Heart right ventricle (tissue), 16 donors: Measurements from ENCODE around the gene HNRNPH3. TPM values are rescaled to one million over a fixed set of nuclear protein-coding genes. Genes with fewer than 3 reads are reported as not detected.
"Not testable (repeated sequence)": the region's sequence is repeated elsewhere in the genome, so short reads cannot be mapped to it uniquely, and the experiment has no call there.

Experiments used
- ATAC-seq, 8 donors: fragments of 200-7000 bp; cut with Tn5 transposase; one replicate each; pipeline ENCODE4 v1.9.1; 2020; ENCODE audit warnings: mild to moderate bottlenecking in 8 of 8, moderate library complexity in 8 of 8, moderate number of reproducible peaks in 1 of 8
- DNase-seq, 2 donors: peaks; one replicate each; pipeline ENCODE4 v3.0.0-alpha.2; 2020
- H3K27ac ChIP-seq, 10 donors: fragments of 200-600 bp; sonication (generic) in 2 of 10; one replicate each; pipeline versions ENCODE4 v1.5.0 to v1.8.0; 2020 to 2022; ENCODE audit warnings: mild to moderate bottlenecking in 3 of 10
- H3K27me3 ChIP-seq, 7 donors: fragments of 200-600 bp; one replicate each; pipeline ENCODE4 v1.8.0; 2021 to 2022; ENCODE audit warnings: mild to moderate bottlenecking in 2 of 7
- H3K36me3 ChIP-seq, 9 donors: fragments of 200-600 bp; sonication (generic) in 1 of 9; one replicate each; pipeline versions ENCODE4 v1.5.0 to v1.8.0; 2020 to 2022; ENCODE audit warnings: mild to moderate bottlenecking in 2 of 9
- H3K4me1 ChIP-seq, 9 donors: fragments of 200-600 bp; sonication (generic) in 1 of 9; one replicate each; pipeline versions ENCODE4 v1.5.0 to v1.8.0; 2020 to 2022; ENCODE audit warnings: mild to moderate bottlenecking in 4 of 9
- H3K4me3 ChIP-seq, 10 donors: fragments of 200-600 bp; sonication (generic) in 2 of 10; one replicate each; pipeline versions ENCODE4 v1.5.0 to v1.8.0; 2020 to 2022; ENCODE audit warnings: mild to moderate bottlenecking in 7 of 10, moderate library complexity in 2 of 10
- H3K9me3 ChIP-seq, 11 donors: fragments of 200-600 bp in 10 of 11; sonication (generic) in 2 of 11; one replicate each; pipeline versions ENCODE4 v1.5.0 to v1.8.0; 2013 to 2022; ENCODE audit warnings: mild to moderate bottlenecking in 2 of 11, control low read depth in 1 of 11, moderate library complexity in 1 of 11
- CTCF ChIP-seq, 9 donors: fragments of 200-600 bp; sonication (generic) in 2 of 9; IDR thresholded peaks; one replicate each; pipeline versions ENCODE4 v1.5.0 to v1.8.0; 2021 to 2022; ENCODE audit warnings: antibody characterized with exemption in 9 of 9, mild to moderate bottlenecking in 5 of 9, moderate library complexity in 1 of 9
- WGBS, 2 donors: extraction: QIAGEN DNeasy Blood & Tissue Kit; methylation state at CpG; one replicate each; pipeline ENCODE4 v1.1.7; 2013; ENCODE audit warnings: inconsistent platforms in 1 of 2; 5-methylcytosine and 5-hydroxymethylcytosine counted together
- intact Hi-C, 10 donors: fragments of 100-400 bp; cut with DNase I; formaldehyde crosslinking; loops; one replicate each; pipeline versions ENCODE4 v1.11.1 to v1.14.2; 2022
- polyA plus RNA-seq, 2 donors: library from polyadenylated mRNA; stranded (reverse); fragments of 200-250 nt; gene quantifications; one replicate each; pipeline ENCODE4 v1.2.3, GENCODE V29; 2013
- total RNA-seq, 10 donors: library from RNA; stranded (reverse); fragmentation: NEBNext Ultra II Directional in 3 of 10; extraction: Animal tissue kit (Norgen Biotek cat#: 25700) in 3 of 10; gene quantifications; one replicate each; pipeline versions ENCODE4 v1.2.1 to v1.2.4, GENCODE V29; 2021 to 2023
- donor health status: Arrhythmogenic right ventricular cardiomyopathy.
- donor health status: ischemic (EF 13 %, LVEDD 7.1; RV severe dilation, severe dysfunction).
- donor health status: healthy with polysubstance abuse.
- donor health status: DM: no; HTN: yes; CAD: no.
- donor health status: DM: no; HTN: no; CAD: no.
- donor health status: ischemic (EF 25% LVEDD 6.9; RV normal size, moderate dysfunction).
- donor health status: ischemic (EF 25% LVEDD 5.7; RV mildly dilated, moderate dysfunction).
- donor health status: healthy.
- donor health status: DM: yes; HTN: yes; CAD: no.
- donor health status: Ischemic cardiomyopathy.
- donor health status: ischemic (EF 35%, LVEDD 5.7; RV mildly dilated, moderate dysfunction).
- donor health status: nonischemic (EF 11% LVEDD 7.7; RV severe dilation, severe dysfunction).
- donor health status: DM: yes; HTN: yes; CAD: no.
- donor health status: PGD.
- donor health status: ischemic (EF 29% LVEDD 5.4; RV normal size, mild dysfunction).
- donor health status: nonischemic (EF 23%, LVEDD 6.1; RV moderate dilation, normal function).

The HNRNPH3 gene
- total and polyA plus RNA-seq, 12 donors: 81.8 to 146 (median 105) TPM

- Histone ChIP-seq H3K36me3 (no peaks in the 10 kb centered on the region), H3K27me3 (no peaks in the 10 kb centered on the region), H3K9me3 (peaks cover 0 to 2% (median 0%) of the 10 kb centered on the region in 11 donors), H3K27ac (no peak overlapping the region), H3K4me3 (no peak overlapping the region), H3K4me1 (peaks cover 0 to 4% (median 0%) of the 10 kb centered on the region in 9 donors)
- no peak for DNase-seq
- no peak for TF ChIP-seq CTCF (IDR thresholded peaks at IDR 0.05)
- intact Hi-C loops: no loop called here
- no peak for ATAC-seq
Observed at GRCh38 chr10:68310531-68310930, 21.3 kb upstream of the HNRNPH3 start.

GRCh38 chr10:68314930-68315329 is 16.9 kb upstream of the HNRNPH3 start:
- H3K27me3 ChIP-seq, ATAC-seq, intact Hi-C loops, H3K27ac ChIP-seq, H3K4me3 ChIP-seq, H3K4me1 ChIP-seq, H3K36me3 ChIP-seq, DNase-seq: not testable (repeated sequence)
- WGBS, 2 donors: 98 to 99% methylated on average over 6 of the region's 6 CpGs
- H3K9me3 ChIP-seq: peaks cover 0 to 27% (median 14%) of the 10 kb centered on the region in 11 donors

GRCh38 chr10:68315582-68315981 is 16.3 kb upstream of the HNRNPH3 start:
- TF ChIP-seq CTCF (IDR thresholded peaks at IDR 0.05): no peak
- DNase-seq: no peak
- no peaks in the 10 kb centered on the region for H3K27me3 ChIP-seq
- WGBS, 2 donors: 91 to 94% methylated on average over 1 of the region's 1 CpG
- H3K4me3 ChIP-seq: no peak overlapping the region
- no peak overlapping the region for H3K27ac ChIP-seq
- no peaks in the 10 kb centered on the region for H3K36me3 ChIP-seq
- H3K9me3 ChIP-seq: peaks cover 0 to 27% (median 14%) of the 10 kb centered on the region in 11 donors
- peaks cover 0 to 4% (median 0%) of the 10 kb centered on the region in 9 donors for H3K4me1 ChIP-seq
- no peak for ATAC-seq
- intact Hi-C loops: no loop called here

GRCh38 chr10:68318331-68319059 is 13.4 kb upstream of the HNRNPH3 start:
- DNase-seq: no peak
- no peak for ATAC-seq
- H3K9me3 ChIP-seq: peaks cover 0 to 27% (median 14%) of the 10 kb centered on the region in 11 donors
- no peaks in the 10 kb centered on the region for H3K36me3 ChIP-seq
- no peak overlapping the region for H3K4me3 ChIP-seq
- peaks cover 0 to 4% (median 0%) of the 10 kb centered on the region in 9 donors for H3K4me1 ChIP-seq
- intact Hi-C loops: no loop called here
- H3K27me3 ChIP-seq: no peaks in the 10 kb centered on the region
- H3K27ac ChIP-seq: no peak overlapping the region
- 81 to 85% methylated on average over 1 of the region's 1 CpG for WGBS, 2 donors
- no peak for TF ChIP-seq CTCF (IDR thresholded peaks at IDR 0.05)

GRCh38 chr10:68324396-68324795 is 7.5 kb upstream of the HNRNPH3 start:
- peaks cover 0 to 23% (median 6%) of the 10 kb centered on the region in 9 donors for H3K4me1 ChIP-seq
- DNase-seq, H3K27me3 ChIP-seq, H3K36me3 ChIP-seq, H3K4me3 ChIP-seq, H3K9me3 ChIP-seq, intact Hi-C loops, ATAC-seq, H3K27ac ChIP-seq: not testable (repeated sequence)
- 92 to 96% methylated on average over 4 of the region's 4 CpGs for WGBS, 2 donors
